ENCODE data around the gene ANP32E. TPM values are rescaled to one million over a fixed set of nuclear protein-coding genes. Genes with fewer than 3 reads are reported as not detected.
"Not testable (repeated sequence)": the region's sequence is repeated elsewhere in the genome, so short reads cannot be mapped to it uniquely, and the experiment has no call there.

Gene ANP32E
- total RNA-seq, 1 donor from 2014 or later: 27.0 TPM

DNA sequence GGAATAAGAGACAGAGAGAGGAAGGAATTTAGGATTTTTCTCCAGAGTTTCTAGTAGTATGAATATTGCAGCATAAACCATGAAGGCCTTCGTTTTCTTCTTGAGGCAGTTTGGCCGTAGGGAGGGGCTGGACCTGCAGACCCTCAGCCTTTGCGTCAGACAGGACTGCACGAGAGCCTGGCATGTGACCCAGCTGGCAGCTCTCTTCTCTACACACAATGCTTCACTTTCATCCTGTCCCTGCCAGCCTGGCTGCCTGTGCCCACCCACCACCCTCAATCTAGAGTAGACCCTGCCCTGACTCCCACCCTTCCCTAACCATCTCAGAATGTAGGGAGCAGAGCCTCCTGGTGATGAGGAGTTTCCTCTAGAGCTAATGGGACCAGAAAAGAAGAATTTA is 23.3 kb upstream of the ANP32E start:
- DNase-seq: peak; percentile 41
- peak; percentile 29 for ATAC-seq
- intact Hi-C loops (cut with micrococcal nuclease): no loop called here

DNA sequence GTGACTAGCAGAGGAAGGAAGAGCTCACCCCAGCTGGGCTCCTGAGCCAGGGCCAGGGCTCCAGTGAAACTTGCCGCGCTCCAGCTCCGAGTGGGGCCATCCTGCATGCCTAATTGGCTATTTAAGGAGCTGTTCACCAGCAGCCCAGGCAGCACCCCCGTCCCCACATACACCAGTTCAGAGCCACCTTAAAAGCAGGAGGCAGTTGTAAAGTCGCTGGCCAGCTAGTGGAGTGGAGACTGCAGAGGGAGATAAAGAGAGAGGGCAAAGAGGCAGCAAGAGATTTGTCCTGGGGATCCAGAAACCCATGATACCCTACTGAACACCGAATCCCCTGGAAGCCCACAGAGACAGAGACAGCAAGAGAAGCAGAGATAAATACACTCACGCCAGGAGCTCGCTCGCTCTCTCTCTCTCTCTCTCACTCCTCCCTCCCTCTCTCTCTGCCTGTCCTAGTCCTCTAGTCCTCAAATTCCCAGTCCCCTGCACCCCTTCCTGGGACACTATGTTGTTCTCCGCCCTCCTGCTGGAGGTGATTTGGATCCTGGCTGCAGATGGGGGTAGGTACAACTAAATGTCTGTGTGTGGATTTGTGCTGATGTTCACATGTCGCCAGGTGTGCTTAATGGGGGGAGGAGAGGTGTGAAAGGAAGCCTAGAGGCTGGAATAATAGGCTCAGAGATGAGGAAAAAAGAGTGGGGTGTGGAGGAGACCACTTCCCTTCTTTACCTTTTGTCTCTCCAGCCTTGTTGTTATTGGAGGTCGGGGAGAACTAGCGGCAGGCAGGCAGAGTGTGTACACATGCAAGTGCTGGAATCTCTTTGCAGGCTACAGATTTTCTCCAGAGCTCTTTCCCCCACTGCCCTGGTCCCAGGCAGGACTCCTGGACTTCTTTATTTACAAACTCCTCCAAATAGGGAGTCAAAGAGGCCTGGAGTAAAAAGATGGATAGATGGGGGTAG is 22.0 kb upstream of the ANP32E start, which contains the start of gene CA14:
Gene CA14 (plus strand): TSS at position 151 of the 962 bp plus-strand sequence. CDS start 355 bp downstream, at position 506.
- ATAC-seq: peak; percentile 60
- intact Hi-C loops (cut with micrococcal nuclease): no loop called here
- peak; percentile 58 for DNase-seq

DNA sequence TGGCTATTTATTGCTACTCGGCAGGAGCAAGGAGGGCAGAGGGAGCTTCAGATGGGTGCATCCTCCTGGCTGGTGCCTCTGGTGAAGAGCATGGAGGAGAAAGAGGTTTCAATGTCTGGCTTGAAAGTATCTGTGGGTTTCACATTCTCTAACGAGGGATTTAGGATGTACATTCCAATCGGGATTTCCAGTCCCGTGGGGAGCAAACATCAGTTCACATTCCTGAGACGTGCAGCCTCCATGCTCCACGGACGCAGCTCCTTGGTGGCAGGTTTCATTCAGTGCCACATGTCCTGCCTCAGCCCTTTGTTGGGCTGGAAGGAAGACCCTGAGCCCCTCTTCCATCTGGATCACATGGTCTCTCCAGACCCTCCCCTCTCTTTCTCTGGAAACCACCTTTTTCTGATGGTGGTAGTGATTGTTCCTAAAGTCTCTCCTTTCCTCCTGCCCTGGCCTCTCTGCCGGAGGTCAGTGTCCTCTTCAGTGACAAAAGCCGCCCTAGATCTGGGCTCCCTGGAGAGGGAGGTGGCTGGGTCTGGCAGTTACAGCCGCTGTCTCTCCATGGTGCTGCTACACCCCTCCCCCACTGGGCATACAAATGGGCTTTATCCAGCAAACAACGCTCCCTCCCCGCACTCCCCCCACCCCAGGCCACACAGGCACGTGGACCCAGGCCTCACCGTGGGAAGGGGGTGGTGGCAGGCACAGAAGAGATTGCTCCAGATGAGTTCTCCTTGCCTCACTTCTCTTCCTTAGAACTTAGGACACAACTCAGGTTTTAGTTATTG is 20.8 kb upstream of the ANP32E start:
- DNase-seq (no peak), ATAC-seq (no peak)
- intact Hi-C loops (cut with micrococcal nuclease): no loop called here

DNA sequence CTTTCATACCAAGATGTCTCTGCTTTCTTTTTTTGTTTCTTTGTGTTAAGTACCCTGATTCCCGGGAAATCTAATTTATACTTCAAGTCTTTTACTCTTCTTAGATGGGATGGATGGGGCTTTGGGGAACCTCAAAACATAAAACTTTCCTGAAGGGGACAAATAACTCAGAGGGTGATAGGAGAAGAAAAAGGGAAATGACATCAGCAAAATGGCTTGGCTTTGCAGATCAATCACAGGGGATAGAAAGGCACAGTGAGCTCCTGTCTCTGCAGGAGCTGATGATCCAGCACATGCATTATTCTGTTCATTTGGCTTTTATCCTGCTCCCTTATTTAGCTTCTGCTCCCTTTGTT is 20.3 kb upstream of the ANP32E start:
- no peak for DNase-seq
- intact Hi-C loops (cut with micrococcal nuclease): no loop called here
- ATAC-seq: no peak

DNA sequence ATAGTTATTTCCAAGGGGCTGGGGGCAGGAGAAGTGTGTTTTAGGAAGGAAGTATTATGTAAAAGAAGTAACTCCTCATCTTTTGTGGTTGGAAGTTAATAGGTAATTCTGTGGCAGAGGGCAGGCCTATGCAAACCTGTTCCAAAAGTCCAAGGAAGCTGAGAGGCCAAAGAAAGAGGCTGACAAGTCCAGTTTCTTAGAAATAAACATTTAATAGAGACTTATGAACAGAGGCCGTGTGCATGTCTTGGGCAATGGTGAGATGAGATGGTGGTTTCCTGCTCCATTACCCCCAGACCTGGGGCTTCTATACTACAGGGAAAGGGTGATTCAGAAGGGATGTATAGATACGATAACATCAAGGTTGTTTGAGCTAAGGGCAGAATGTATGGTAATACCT is 14.0 kb upstream of the ANP32E start:
- ATAC-seq: no peak
- intact Hi-C loops (cut with micrococcal nuclease): no loop called here

DNA sequence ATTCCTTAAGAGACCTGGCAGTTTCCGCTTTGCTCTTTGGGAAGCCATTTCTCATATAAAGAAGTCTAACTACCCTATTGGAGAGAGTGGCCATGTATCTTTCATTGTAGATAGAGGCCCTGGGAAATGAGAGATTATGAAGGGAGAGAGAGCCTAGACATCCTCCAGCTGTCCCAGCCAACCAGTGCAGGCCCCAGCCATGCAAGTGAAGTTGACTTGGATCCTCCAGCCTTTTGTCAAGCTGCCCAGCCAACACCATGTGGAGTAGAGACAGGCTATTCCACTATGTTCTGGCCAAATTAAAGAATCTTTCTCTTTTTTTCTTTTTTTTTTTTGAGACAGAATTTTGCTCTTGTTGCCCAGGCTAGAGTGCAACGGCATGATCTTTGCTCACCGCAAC is 7.1 kb upstream of the ANP32E start:
- ATAC-seq: peak; percentile 53
- DNase-seq: peak; percentile 48
- intact Hi-C loops (cut with micrococcal nuclease): no loop called here

More for the DNA sequence above, 14.0 kb upstream of the ANP32E start:
- no peak for DNase-seq

DNA sequence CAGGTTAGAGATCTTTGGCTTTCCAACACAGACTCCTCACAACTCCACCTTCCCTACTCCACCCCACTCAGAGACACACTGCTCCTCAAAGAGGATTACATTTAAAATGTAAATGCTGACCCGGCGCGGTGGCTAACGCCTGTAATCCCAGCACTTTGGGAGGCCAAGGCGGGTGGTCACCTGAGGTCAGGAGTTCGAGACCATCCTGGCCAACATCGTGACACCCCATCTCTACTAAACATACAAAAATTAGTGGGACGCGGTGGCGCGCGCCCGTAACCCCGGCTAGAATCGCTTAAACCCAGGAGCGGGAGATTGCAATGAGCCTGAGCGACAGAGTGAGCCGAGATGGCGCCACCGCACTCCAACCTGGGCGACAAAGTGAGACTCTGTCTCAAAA is 1.8 kb upstream of the ANP32E start:
- intact Hi-C loops (cut with micrococcal nuclease): no loop called here
- DNase-seq (no peak), ATAC-seq (no peak)

DNA sequence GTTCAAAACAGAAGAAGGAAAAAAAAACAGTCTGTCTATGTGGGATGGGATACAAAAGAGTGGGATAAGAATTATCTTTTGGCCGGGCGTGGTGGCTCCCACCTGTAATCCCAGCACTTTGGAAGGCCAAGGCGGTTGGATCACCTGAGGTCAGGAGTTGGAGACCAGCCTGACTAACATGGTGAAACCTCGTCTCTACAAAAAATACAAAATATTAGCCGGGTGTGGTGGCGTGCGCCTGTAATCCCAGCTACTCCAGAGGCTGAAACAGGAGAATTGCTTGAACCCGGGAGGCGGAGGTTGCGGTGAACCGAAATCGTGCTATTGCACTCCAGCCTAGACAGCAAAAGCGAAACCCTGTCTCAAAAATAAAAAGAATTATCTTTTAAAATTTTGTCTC is 1.3 kb upstream of the ANP32E start:
- intact Hi-C loops (cut with micrococcal nuclease); ATAC-seq; DNase-seq: not testable (repeated sequence)

DNA sequence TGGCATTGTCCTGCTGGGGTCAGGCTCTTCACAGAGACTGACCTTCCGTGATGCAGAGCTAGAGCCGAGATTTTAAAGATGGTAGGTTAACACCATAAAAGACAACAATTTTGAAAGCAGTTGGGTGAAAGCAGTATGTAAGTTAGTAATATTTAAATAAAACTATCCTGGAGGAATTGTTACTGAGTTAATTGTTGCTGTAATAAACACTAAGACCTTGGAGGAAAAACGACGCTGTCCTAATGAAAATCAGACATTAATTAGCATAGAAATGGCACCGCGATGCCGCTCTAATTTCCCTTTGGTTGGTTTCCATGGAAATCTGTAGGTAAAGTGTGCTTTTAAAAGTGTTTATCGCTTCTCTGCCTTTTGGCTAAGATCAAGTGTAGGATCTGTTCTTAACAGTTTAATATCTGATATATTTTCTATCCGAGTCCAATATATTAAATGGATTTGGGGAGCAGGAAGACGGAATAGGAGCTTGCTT is 745 bp upstream of the ANP32E start:
- ATAC-seq (no peak), DNase-seq (no peak)
- intact Hi-C loops (cut with micrococcal nuclease): no loop called here

DNA sequence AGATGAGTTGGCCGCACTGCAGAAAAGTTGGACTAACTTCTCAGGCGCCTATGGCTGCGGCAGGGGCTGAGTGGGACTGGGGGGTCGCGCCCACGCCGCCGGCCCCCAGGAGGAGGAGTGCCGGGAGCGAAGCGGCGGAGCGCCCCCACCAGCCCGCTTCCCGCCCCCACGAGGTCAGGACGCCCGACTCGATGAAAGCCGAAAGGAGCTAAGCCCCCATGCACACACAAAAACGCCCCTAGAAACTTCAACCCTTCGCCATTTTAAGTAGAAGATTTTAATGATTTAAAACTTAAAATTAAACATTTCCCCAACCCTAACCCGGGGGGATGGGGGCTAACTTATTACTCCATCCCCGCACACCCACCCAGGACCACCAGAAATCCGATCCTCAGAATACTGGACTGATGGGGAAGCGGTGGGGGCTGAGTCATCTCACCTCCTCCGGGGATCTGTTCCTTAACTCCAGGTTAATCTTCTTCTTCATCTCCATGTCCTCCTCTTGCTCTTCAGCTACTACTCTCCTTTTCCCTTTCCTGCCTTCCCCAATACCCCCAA is 539 bp downstream of the ANP32E start:
- peak; percentile 41 for ATAC-seq
- peak; percentile 50 for DNase-seq
- intact Hi-C loops (cut with micrococcal nuclease): no loop called here

DNA sequence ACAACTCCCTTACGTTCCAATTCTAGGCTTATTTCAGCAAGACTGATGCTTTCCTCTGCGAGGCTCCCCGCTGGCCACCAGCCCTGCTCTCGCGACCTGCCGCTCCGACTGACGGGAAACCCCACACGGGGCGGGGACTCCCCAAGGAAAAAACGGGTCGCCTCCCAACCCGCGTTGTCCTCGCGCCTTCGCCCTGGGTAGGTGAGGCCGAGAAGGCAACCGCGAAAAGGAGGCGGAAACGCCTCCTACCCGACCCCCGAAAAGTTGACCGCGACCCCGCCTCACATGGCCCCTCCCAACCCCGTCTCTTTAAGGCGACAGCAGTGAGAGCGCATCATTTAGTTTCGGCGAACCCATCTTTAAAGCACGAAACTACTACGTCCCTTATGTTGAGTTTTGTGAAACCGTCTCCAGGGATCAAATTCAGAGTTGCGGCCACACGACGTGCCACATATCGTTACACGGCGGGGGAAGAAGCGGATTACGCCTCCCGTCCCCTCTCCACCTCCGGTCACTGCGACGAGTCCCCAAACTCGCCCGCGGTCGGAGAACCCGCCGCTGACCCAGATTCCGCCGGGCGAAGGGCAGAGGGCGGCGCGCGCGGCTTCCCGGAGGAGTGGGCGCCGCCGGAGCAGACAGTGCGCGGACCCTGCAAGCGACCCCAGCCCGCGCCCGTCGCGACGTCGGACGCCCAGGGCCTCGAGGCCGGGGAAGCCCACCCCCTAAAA is 1.2 kb downstream of the ANP32E start:
- intact Hi-C loops (cut with micrococcal nuclease): no loop called here
- ATAC-seq: peak; percentile 72
- peak; percentile 90 for DNase-seq

DNA sequence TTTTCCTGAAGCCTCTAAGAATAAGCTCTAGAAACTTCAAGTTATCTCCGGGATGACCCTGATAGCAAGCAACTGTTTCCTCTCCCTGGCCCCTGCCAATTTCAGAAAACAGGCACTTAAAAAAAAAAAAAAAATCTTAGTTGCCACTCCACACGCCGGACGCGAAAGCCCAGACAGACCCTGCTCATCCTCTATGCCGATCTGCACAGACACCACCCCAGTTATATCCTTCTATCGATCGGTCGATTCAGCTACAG is 1.7 kb downstream of the ANP32E start:
- intact Hi-C loops (cut with micrococcal nuclease): no loop called here
- no peak for ATAC-seq
- DNase-seq: no peak

DNA sequence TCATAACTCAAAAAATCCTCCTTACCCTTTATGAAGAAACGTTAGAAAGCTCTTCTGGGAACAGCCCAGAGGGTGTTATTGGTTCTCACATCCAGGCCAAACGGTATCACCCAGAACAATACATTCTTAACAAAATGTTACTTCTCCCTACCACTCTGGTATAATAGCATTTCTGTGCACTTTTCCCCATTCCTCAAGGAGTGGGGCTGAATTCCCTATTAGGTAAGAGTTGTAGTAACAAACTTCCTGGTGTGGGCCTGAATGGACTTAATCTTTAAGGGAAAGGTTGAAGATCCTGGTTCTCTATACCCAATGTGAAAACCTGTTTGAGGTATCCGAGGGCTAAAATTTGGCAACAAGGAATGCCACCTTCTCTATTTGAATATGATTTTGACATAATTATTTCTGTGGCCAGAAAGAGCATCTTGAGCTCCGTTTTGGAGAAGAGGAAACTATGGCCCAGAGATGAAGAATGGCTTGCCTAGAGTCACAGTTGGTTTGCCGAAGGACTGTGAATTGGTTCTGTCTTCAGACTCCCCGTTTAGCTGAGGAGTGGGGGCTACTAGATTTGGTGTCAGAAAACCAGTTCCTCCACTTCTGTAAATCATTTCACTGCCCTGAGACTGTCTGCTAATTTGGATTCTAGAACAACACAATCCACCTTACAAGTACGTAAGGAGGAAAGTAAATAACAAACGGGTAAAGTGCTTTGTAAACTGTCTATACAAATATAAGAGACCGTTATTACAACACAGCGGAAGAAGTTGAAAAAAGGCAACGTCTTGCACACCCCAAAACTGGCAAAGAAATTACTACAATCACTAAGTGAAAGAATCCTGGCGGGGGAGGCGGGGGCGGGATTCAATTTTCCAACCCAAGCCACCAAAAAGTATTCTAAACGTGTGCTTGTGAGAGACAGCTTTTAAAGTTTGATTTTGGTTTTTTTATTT is 2.3 kb downstream of the ANP32E start:
- intact Hi-C loops (cut with micrococcal nuclease): no loop called here
- DNase-seq (no peak), ATAC-seq (no peak)

DNA sequence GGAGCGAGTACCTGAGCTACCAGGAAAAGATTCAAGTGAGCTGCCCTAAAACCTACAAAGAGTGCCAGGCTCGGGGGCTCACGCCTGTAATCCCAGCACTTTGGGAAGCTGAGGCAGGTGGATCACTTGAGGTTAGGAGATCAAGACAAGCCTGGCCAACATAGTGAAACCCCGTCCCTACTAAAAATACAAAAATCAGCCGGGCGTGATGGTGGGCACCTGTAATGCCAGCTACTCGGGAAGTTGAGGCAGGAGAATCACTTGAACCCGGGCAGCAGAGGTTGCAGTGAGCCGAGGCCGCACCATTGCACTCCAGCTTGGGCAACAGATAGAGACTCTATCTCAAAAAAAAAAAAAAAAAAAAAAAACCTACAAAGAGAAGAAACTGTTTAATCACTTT is 3.0 kb downstream of the ANP32E start:
- DNase-seq; intact Hi-C loops (cut with micrococcal nuclease); ATAC-seq: not testable (repeated sequence)

DNA sequence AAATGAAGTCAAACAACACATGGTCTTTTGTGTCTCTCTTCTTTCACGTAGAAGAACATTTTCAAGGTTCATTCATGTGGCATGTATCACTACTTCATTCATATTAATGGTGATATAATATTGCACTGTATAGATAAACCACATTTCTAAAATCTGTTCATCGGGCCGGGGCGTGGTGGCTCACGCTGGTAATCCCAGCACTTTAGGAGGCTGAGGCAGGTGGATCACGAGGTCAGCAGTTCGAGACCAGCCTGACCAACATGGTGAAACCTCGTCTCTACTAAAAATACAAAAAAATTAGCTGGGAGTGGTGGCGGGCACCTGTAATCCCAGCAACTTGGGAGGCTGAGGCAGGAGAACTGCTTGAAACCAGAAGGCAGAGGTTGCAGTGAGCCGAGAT is 7.7 kb downstream of the ANP32E start:
- ATAC-seq; intact Hi-C loops (cut with micrococcal nuclease); DNase-seq: not testable (repeated sequence)

DNA sequence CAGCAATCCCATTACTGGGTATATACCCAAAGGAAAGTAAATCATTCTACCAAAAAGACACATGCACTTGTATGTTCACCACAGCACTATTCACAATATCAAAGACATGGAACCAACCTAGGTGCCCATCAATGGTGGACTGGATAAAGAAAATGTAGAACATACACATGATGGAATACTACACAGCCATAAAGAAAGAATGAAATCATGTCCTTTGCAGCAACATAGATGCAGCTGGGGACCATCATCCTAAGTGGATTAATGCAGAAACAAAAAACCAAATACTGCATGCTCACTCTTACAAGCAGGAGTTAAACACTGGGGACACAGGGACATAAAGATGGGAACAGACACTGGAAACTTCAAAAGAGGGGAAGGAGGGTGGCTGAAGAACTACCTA is 8.7 kb downstream of the ANP32E start:
- intact Hi-C loops (cut with micrococcal nuclease): no loop called here
- ATAC-seq: no peak
- no peak for DNase-seq

DNA sequence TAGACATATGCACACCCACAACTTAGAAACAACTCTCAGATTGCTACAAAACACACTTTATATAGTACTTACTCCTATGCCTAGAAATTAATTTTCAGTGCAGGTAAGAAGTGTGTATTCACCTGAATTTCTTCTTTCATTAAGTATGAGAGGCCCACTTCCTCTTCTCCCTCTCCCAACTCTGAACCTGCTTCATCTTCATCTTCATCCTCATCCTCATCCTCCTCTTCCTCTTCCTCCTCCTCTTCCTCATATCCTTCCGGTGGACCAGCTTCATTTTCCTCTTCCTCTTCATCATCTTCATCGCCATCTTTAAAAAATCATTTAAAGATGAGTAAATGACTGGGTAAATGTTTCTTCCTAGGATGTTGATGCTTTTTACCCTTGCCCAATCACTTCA is 9.4 kb downstream of the ANP32E start:
- no peak for DNase-seq
- no peak for ATAC-seq
- intact Hi-C loops (cut with micrococcal nuclease): no loop called here

DNA sequence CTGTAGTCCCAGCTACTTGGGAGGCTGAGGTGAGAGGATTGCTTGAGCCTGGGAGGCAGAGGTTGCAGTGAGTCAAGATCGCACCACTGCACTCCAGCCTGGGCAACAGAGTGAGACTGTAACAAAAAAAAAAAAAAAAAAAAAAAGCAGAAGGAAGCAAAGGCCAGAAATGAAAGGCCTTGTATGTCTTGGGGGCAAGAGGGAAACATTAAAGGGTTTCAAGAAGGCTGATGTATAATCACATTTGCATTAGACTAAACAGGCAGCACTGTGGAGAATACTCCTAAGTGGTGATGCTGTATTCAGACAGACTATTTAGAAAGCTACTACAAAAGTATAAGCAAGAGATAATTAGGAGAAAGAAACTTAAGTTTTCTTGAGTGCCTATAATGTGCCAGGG is 10.4 kb downstream of the ANP32E start:
- DNase-seq (no peak), ATAC-seq (no peak)
- intact Hi-C loops (cut with micrococcal nuclease): no loop called here

Data from left ventricle myocardium superior (tissue), 1 donor.